G401.6 (cell line): ENCODE data around the gene STEAP3.

Experiments used
- FAIRE-seq: peaks from 2 replicates; lab custom pipeline; 2012; peaks lifted over from hg19 to GRCh38; lab: Jason Lieb, UNC

The STEAP3 gene

GRCh38 chr2:119198240-119198840 lies 25.3 kb upstream of the STEAP3 start:
- FAIRE-seq: no peak

- FAIRE-seq: no peak
Observed at GRCh38 chr2:119201815-119202214, 21.8 kb upstream of the STEAP3 start.

GRCh38 chr2:119202610-119203310 lies 20.9 kb upstream of the STEAP3 start:
- no peak for FAIRE-seq

- no peak for FAIRE-seq
Observed at GRCh38 chr2:119204525-119204924, 19.1 kb upstream of the STEAP3 start.

- no peak for FAIRE-seq
Observed at GRCh38 chr2:119205001-119205706, 18.5 kb upstream of the STEAP3 start.

GRCh38 chr2:119206201-119206600 lies 17.4 kb upstream of the STEAP3 start:
- FAIRE-seq: no peak

- FAIRE-seq: no peak
Observed at GRCh38 chr2:119207447-119207846, 16.2 kb upstream of the STEAP3 start.

- FAIRE-seq: no peak
Observed at GRCh38 chr2:119208791-119209203, 14.8 kb upstream of the STEAP3 start.

- no peak for FAIRE-seq
Observed at GRCh38 chr2:119212139-119212800, 11.4 kb upstream of the STEAP3 start.

GRCh38 chr2:119214453-119215037 lies 9.1 kb upstream of the STEAP3 start:
- FAIRE-seq: no peak

GRCh38 chr2:119216994-119217393 lies 6.6 kb upstream of the STEAP3 start:
- FAIRE-seq: no peak

- FAIRE-seq: no peak
Observed at GRCh38 chr2:119218478-119219064, 5.1 kb upstream of the STEAP3 start.

GRCh38 chr2:119219873-119220272 lies 3.8 kb upstream of the STEAP3 start:
- no peak for FAIRE-seq

- no peak for FAIRE-seq
Observed at GRCh38 chr2:119220720-119221301, 2.8 kb upstream of the STEAP3 start.

GRCh38 chr2:119221609-119222008 lies 2.0 kb upstream of the STEAP3 start:
- no peak for FAIRE-seq

- FAIRE-seq: no peak
Observed at GRCh38 chr2:119222213-119222612, 1.4 kb upstream of the STEAP3 start.

- FAIRE-seq: no peak
Observed at GRCh38 chr2:119222863-119223520, 642 bp upstream of the STEAP3 start.

GRCh38 chr2:119224391-119225104 lies 914 bp downstream of the STEAP3 start:
- FAIRE-seq: no peak

GRCh38 chr2:119225105-119225865 lies 1.7 kb downstream of the STEAP3 start:
- FAIRE-seq: no peak

GRCh38 chr2:119225926-119226325 lies 2.3 kb downstream of the STEAP3 start:
- FAIRE-seq: no peak
